HG03571 (cell line): ENCODE data around the gene SLC43A3.

Source experiments
- ATAC-seq: cut with Tn5 transposase; IDR thresholded peaks from one replicate; pipeline ENCODE4 v1.9.1; 2021; ENCODE audit not compliant: unreplicated experiment

Gene SLC43A3

GRCh38 chr11:57359896-57360690 lies 66.8 kb downstream of the SLC43A3 start:
- ATAC-seq = no peak

DNA sequence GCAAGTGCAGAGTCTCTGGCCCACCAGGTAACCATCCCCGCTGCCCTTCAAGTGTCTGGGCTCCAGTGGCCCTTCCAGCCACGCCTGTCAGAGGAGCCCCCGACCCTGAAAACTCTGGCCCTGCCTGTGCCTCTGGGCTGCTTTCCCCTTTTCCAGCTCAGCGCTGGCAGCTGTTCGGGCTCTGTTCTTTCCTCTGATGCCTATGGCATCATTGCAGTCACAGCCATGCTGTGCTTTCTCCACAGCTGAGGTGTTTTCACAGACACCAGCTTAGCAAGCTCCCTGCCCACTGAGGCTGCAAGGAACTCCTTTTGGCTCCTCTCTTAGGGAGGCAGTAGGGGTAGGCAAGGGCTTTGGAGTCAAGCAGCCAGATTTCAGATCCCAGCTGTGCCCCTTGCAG lies 67.5 kb downstream of the SLC43A3 start:
- no peak for ATAC-seq

DNA sequence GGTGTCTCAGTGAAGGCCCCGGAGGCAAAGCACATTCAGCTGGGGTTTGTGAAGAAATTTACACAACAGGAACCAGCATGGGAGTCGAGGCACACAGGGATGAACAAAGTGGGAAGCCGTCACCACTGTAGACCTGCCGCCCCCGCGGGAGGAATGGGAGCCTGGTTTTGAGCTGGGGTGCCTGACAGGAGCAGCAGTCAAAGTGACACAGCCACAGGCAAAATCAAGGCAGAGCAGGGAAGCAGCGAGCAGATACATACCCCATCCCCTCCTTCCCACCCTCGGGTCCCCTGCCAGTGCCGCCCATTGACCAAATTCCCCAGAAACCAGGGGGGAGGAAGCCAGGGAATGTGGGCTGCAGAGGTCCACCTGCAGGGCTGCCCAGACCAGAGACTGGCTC lies 67.9 kb downstream of the SLC43A3 start:
- ATAC-seq = no peak

GRCh38 chr11:57358543-57358961 lies 68.4 kb downstream of the SLC43A3 start:
- ATAC-seq = no peak

GRCh38 chr11:57357856-57358255 lies 69.1 kb downstream of the SLC43A3 start:
- no peak for ATAC-seq

- ATAC-seq = no peak
Observed at GRCh38 chr11:57357310-57357709, 69.6 kb downstream of the SLC43A3 start.
